ENCODE measurements around the gene NPB. TPM values are rescaled to one million over a fixed set of nuclear protein-coding genes. Genes with fewer than 3 reads are reported as not detected.
A peak's percentile ranks its signal among the peaks of the same experiment; 100 is the strongest.

The NPB gene
- total and polyA plus RNA-seq, 12 donors, result 0.07 to 2.5 (median 0.35) TPM; not detected in 4

DNA sequence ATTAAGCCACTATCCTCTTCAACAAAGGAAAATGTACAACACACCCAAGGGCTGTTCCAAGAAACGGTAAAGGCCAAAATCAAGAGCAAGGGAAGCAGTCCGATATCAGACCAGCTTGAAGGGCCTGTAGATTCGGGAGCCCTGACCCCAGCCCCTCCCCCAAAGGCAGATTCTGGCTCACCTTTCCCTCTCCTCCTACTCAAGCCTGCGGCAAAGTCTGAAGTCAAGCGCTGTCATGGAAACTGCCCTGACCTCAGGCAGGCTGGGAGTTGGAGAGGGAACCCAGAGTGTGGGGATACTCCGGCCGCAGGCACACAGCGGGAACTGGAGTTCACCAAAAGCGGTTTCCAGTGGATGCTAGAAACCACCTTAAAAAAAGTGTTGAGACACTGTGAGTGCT, 12.4 kb upstream of the NPB start:
- Histone ChIP-seq H3K27me3 (no peaks in the 10 kb centered on the region), H3K4me3 (no peak overlapping the region), H3K27ac (no peak overlapping the region), H3K36me3 (replicated peaks in 1 of 2) (peaks cover 0 to 51% of the 10 kb centered on the region in 2 donors), H3K4me1 (replicated peaks in 1 of 2) (peaks cover 25 to 36% of the 10 kb centered on the region in 2 donors), H3K9me3 (replicated peaks in 1 of 3) (no peaks in the 10 kb centered on the region)
- DNase-seq, result no peak
- WGBS, 4 donors, result 84 to 93% (median 93%) methylated on average over 9 of the region's 9 CpGs
- TF ChIP-seq, protein P1, sequence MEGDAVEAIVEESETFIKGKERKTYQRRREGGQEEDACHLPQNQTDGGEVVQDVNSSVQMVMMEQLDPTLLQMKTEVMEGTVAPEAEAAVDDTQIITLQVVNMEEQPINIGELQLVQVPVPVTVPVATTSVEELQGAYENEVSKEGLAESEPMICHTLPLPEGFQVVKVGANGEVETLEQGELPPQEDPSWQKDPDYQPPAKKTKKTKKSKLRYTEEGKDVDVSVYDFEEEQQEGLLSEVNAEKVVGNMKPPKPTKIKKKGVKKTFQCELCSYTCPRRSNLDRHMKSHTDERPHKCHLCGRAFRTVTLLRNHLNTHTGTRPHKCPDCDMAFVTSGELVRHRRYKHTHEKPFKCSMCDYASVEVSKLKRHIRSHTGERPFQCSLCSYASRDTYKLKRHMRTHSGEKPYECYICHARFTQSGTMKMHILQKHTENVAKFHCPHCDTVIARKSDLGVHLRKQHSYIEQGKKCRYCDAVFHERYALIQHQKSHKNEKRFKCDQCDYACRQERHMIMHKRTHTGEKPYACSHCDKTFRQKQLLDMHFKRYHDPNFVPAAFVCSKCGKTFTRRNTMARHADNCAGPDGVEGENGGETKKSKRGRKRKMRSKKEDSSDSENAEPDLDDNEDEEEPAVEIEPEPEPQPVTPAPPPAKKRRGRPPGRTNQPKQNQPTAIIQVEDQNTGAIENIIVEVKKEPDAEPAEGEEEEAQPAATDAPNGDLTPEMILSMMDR (IDR thresholded peaks at IDR 0.05), result no peak
- TF ChIP-seq POLR2A (IDR thresholded peaks at IDR 0.05), result no peak
- intact Hi-C loops (cut with DNase I), result no loop called here

DNA sequence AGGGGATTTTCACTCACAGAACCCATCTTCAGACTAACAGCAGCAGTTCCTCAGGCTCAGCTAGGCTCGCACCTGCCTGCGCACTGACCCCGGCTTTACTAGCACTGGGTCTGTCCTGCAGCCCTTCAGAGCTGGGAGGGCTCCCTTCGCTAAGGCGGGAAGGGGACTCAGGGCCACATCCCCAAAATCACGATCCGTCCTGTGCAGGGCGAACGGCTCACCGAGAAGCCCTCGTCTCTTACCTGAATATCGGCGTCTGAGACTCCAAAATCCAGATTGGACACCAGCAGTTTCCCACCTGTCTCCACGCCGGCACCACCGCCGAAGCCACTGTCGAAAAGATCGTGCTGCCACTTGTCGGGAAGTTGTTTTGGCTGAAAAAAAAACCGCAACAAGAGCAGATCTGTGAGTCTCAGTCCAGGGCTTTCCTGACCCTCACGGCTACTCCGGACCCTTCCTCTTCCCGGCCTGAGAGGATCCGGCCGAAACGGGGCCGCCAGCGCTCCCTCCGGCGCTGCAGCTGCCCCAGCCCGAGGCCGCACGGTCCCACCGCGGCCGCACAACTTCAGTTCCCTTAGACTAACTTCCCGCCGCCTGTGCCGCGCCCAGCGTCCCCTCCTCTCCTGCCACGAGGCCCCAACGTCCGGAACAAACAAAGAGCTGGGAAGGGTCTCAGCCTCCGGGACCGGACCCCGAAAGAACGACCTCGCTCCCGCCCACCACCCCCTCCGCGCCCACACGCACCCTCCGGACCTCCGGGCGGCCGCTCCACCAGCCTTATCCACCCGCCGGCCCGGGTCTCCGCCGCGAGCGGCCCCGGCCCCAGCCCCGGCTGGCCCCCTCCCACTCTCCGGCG, 11.4 kb upstream of the NPB start:
- intact Hi-C loops (cut with DNase I), result no loop called here
- Histone ChIP-seq H3K27me3 (no peaks in the 10 kb centered on the region), H3K9me3 (replicated peaks in 1 of 3) (no peaks in the 10 kb centered on the region), H3K36me3 (replicated peaks in 1 of 2) (peaks cover 0 to 57% of the 10 kb centered on the region in 2 donors), H3K4me3 (peak overlapping the region in 3 of 4 donors; percentile 72 to 96 (median 73)), H3K27ac (peak overlapping the region in 4 of 5 donors; percentile 65 to 97 (median 91)), H3K4me1 (replicated peaks in 1 of 2) (peaks cover 24 to 30% of the 10 kb centered on the region in 2 donors)
- TF ChIP-seq POLR2A (IDR thresholded peaks at IDR 0.05), result no peak
- TF ChIP-seq, protein P1 (IDR thresholded peaks at IDR 0.05), result no peak
- 8 to 75% (median 14%) methylated on average over 2 to 68 of the region's 69 CpGs for WGBS, 4 donors
- DNase-seq, result peak in 1 of 7 donors; percentile 34

DNA sequence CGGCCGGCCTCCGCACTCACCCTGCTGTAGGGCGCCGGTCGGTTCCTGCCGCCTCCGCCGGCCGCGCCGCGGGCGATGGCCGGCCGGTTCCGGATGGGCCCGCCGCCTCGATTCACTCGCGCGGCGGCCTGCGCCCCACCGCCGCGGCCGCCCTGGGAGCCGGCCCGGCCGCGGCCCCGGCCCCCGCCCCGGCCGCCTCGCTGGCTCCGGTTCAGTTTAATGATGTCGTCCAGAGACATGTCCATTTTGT, 10.8 kb upstream of the NPB start:
- 0 to 1% (median 1%) methylated on average over 22 to 40 of the region's 40 CpGs; no CpG with 5 or more reads in 1 of the 4 donors for WGBS, 4 donors
- peak overlapping the region in 3 of 4 donors; percentile 73 to 96 (median 82) for H3K4me3 ChIP-seq

DNA sequence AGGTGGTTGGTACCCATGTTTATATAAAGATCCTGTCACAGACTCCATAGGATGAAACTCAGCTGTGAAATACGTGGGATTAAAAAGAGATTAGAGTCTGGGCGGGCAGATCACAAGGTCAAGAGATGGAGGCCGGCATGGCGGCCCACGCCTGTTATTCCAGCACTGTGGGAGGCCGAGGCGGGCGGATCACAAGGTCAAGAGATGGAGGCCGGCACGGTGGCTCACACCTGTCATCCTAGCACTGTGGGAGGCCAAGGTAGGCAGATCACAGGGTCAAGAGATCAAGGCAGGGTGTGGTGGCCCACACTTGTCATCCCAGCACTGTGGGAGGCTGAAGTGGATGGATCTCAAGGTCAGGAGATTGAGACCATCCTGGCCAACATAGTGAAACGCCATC, 6.6 kb upstream of the NPB start:
- no peak for DNase-seq
- peaks cover 12 to 15% of the 10 kb centered on the region in 2 donors for H3K4me1 ChIP-seq (replicated peaks in 1 of 2)
- H3K9me3 ChIP-seq (replicated peaks in 1 of 3), result no peaks in the 10 kb centered on the region
- no peak overlapping the region for H3K4me3 ChIP-seq
- 83 to 88% (median 84%) methylated on average over 11 of the region's 11 CpGs for WGBS, 4 donors
- peaks cover 0 to 58% of the 10 kb centered on the region in 2 donors for H3K36me3 ChIP-seq (replicated peaks in 1 of 2)
- no peaks in the 10 kb centered on the region for H3K27me3 ChIP-seq
- no peak overlapping the region for H3K27ac ChIP-seq
- intact Hi-C loops (cut with DNase I), result no loop called here
- TF ChIP-seq, protein P1 (IDR thresholded peaks at IDR 0.05), result no peak
- TF ChIP-seq POLR2A (IDR thresholded peaks at IDR 0.05), result no peak

More for the DNA sequence above, 10.8 kb upstream of the NPB start:
- TF ChIP-seq, protein P1 (IDR thresholded peaks at IDR 0.05), result no peak
- TF ChIP-seq POLR2A (IDR thresholded peaks at IDR 0.05), result no peak
- no peak for DNase-seq
- H3K27ac ChIP-seq, result peak overlapping the region in 4 of 5 donors; percentile 65 to 97 (median 91)
- no peaks in the 10 kb centered on the region for H3K27me3 ChIP-seq
- H3K36me3 ChIP-seq (replicated peaks in 1 of 2), result peaks cover 0 to 62% of the 10 kb centered on the region in 2 donors
- intact Hi-C loops (cut with DNase I), result no loop called here
- peaks cover 20 to 28% of the 10 kb centered on the region in 2 donors for H3K4me1 ChIP-seq (replicated peaks in 1 of 2)
- no peaks in the 10 kb centered on the region for H3K9me3 ChIP-seq (replicated peaks in 1 of 3)

All from adrenal gland (tissue), 12 donors.